Fibroblast of gingiva (primary cell): ENCODE results near the gene CFAP47.
"Not testable (repeated sequence)": the region's sequence is repeated elsewhere in the genome, so short reads cannot be mapped to it uniquely, and the experiment has no call there.

Experiments
- DNase-seq: peaks from one replicate; pipeline ENCODE4 v3.0.0-alpha.2; 2011; ENCODE audit warnings: low read depth

Gene CFAP47

DNA sequence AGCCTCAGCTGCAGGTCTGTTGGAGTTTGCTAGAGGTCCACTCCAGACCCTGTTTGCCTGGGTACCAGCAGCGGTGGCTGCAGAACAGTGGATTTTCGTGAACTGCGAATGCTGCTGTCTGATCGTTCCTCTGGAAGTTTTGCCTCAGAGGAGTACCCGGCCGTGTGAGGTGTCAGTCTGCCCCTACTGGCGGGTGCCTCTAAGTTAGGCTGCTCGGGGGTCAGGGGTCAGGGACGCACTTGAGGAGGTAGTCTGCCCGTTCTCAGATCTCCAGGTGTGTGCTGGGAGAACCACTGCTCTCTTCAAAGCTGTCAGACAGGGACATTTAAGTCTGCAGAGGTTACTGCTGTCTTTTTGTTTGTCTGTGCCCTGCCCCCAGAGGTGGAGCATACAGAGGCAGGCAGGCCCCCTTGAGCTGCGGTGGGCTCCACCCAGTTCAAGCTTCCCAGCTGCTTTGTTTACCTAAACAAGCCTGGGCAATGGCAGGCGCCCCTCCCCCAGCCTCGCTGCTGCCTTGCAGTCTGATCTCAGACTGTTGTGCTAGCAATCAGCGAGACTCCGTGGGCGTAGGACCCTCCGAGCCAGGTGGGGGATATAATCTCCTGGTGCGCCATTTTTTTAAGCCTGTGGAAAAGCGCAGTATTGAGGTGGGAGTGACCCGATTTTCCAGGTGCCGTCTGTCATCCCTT lies 315.4 kb downstream of the CFAP47 start:
- DNase-seq, result not testable (repeated sequence)

DNA sequence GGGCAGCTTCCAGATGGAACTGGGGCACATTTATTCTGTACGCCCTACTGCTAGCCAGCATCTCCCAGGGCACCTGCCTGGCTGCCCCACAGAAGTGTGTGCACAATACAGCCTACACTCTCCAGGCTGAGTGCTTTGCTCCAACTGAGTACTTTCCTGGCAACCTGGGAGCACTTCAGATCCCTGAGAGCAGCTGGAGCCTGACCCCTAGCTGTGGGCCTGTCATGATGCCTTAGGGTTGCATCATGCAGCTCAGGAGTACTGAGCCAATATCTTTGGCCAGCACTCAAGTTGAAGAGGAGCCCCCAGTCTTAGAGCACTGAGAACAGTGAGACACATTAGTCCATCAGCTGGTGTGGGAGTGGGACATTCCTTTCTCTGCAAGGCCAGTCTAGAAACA lies 321.9 kb downstream of the CFAP47 start:
- no peak for DNase-seq

GRCh38 chrX:36266155-36266554 lies 346.6 kb downstream of the CFAP47 start:
- DNase-seq, result no peak

DNA sequence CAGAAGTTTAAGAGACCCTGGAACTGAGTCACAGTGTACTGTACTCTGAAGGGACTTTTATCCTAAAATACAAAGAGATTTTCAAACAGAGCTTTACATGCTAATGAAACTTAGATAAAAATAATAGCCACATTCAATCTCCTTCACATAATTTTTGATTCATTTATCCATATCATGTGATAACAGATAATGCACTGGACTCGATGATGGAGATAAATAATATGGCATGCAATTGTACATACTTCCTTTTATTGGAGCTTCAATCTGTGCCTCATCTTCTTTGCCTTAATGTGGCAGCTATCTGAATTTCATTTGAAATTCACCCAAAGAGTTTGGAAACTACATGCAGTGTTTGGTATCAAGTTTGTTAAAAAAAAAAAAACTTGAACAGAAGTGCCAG lies 390.6 kb downstream of the CFAP47 start:
- no peak for DNase-seq

DNA sequence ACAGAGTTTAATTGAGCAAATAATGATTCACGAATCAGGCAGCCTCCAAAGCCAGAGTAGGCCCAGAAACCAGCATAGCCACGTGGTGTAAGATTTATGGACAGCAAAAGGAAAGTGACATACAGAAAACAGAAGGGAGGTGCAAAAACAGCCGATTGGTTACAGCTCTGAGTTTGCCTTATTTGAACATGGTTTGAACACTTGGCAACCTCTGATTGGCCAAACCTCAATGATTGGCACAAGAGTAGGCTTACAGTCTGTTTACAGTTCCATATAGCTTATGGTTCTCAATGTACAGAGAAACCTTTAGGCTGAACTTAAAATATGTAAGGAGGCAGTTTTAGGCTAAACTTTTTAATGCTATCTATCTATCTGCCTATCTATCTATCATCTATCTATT lies 394.8 kb downstream of the CFAP47 start:
- DNase-seq, result no peak

GRCh38 chrX:36334572-36334971 lies 415.0 kb downstream of the CFAP47 start:
- no peak for DNase-seq

GRCh38 chrX:36336751-36337150 lies 417.2 kb downstream of the CFAP47 start:
- no peak for DNase-seq

DNA sequence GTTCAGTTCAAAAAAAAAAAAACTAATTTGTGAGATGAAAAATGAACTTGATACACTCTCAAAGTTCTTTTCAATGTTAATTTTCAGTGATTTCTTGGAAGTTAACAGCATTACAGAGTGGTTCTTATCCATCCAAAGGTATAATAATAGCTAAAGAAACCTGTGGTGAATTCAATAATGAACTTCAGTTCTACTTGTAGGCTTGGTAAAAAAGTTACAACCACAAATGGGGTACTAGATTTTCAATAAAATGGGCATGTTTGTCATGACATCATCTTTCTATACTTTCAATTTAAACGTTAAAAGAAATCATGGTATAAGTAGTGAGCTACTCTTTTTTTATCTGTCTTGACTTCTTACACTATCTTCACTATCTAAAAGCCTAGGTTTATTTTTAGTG lies 424.8 kb downstream of the CFAP47 start:
- DNase-seq, result no peak

- no peak for DNase-seq
These were observed 429.0 kb downstream of the CFAP47 start for GRCh38 chrX:36348509-36348908.

DNA sequence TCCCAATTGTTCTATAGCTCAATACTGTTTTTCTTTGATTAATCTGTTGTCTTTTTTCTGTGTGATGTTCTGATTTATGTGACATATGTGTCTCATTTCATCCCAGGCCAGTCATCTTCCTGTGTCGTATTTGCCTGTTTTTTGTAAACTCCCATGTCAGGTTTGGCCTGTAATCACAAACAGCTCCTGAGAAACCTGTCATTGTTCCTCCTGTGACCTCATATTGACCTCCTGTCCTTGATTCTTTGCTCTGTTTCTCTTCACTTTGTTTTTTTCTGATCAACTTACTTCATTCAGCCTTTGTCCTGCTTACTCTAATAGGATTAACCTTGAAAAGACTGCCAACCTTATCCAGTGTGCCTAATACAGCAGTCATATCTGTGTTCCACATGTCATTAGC lies 438.3 kb downstream of the CFAP47 start:
- no peak for DNase-seq

DNA sequence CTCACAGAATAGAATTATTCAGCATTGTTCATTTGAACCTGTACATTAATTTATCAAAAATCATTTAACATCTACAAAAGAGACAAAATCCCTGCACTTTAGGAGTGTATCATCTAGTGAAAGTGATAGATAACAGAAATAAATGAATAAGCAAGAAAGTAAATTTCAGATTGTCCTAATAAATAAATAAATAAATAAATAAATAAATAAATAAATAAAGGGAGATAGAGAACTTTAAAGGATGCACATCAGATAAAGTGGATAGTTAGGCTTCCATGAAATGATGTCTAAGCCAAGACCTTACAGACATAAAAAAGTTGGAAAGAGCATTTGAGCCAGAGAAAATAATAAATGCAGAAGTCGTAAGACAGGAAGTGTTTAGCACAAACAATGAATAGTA lies 444.7 kb downstream of the CFAP47 start:
- DNase-seq, result no peak

DNA sequence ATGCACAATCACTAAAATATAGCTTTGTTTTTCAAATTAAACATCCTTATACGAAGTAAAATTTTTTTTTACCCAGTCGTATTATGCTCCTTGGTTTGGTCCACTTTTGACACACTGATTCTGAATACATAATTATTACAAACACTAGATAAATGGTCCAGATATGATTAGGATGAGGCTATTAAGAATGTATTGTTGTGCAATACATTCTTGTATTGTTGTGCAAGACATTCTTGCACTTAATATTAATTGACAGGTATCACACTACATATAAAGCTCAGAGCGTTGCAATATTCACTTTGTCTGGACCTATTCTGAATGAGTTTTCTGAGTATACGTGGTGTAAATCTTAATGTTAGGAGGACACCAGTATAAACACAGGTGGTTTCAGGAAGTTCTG lies 464.0 kb downstream of the CFAP47 start:
- DNase-seq, result no peak

- no peak for DNase-seq
These were observed 469.4 kb downstream of the CFAP47 start for GRCh38 chrX:36388901-36389300.

GRCh38 chrX:36401774-36402173 lies 482.2 kb downstream of the CFAP47 start:
- DNase-seq, result no peak

DNA sequence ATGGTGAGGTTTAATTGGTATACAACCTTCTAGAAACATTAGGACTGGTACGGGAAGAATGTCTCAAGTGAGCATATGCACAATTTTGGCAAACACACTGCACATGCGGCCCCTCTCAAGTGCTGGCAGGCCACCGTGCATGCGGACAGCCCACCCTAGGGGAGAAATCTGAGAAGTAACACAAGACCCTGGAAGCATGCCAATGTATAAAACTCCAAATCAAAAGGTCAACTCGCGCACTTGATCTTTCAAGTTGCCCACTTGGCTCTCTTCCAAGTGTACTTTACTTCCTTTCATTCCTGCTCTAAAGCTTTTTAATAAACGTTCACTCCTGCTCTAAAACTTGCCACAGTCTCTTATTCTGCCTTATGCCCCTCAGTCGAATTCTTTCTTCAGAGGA lies 488.3 kb downstream of the CFAP47 start:
- DNase-seq, result no peak

- no peak for DNase-seq
These were observed 494.5 kb downstream of the CFAP47 start for GRCh38 chrX:36414056-36414455.

DNA sequence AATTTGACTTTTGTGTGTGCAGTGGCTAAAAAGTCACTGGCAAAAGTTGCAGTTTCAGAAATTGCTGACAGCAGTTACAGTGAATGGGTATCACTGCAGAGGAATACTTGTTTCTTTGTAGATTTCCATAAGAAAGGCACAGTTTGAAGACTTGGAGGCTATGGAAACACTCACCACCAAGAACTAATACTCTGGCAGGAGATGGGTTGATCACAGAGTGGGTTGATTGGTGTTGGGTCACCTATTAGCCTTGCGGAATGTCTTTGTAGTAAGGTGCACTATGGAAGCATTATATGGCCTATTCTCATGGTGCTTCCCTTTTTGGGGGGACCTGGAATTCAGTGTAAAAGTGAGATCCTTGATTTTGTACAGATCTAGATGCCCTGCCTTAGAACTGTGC lies 502.8 kb downstream of the CFAP47 start:
- DNase-seq, result no peak

DNA sequence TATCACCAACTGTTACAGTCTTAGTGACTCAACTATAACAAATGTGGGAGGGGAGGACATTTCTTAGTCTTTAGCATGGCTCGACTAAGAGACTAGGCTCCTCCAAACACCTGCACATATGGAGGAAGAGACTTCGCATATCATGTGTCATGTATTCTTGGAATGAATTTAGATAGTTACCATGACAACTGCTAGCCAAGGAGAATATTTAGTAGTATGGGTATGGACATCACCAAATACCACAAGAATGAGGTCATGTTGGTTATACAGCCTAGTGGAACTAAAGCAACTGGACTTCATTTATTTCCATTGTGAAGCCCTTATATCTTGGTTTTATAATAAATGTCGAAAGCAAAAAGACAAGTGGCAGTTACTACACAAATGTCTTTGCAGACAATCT lies 512.3 kb downstream of the CFAP47 start:
- no peak for DNase-seq

DNA sequence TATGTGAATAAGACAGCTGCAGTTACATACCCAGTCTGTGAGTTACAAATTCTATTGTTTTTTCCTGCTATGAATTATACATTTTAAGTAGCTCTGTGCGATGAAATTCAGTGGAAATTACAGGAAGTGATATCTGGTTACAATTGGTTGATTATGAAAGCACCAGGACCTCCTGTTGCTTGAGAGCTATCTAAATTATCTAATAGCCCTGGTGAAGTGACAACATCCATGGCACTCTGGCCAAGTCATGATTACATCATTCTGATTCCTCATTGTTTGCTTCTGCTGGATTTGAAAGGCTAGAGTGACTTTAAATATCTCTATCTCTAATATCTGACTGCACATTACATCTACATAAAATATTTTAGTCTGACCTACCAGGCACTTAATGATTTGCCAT lies 515.0 kb downstream of the CFAP47 start:
- DNase-seq, result no peak
